Measurements from ENCODE around the gene CAPN5.

GRCh38 chr11:77129069-77129841, 62.5 kb downstream of the CAPN5 start:
- TF ChIP-seq CTCF (IDR thresholded peaks at IDR 0.05) (no peak), POLR2A (IDR thresholded peaks at IDR 0.05) (no peak)
